IMR-90 (cell line): ENCODE measurements around the gene ACBD7. TPM values are rescaled to one million over a fixed set of nuclear protein-coding genes. Genes with fewer than 3 reads are reported as not detected.

Source experiments
- ATAC-seq: fragments of 200-7000 bp; cut with Tn5 transposase; 2 replicates; pipeline ENCODE4 v1.9.1; 2020; ENCODE audit warnings: low read depth, mild to moderate bottlenecking, moderate library complexity
- BruUV-seq: library from RNA; stranded (reverse); fragments of 400-500 nt; replicated peaks from 2 replicates; lab custom pipeline; 2021; lab: Mats Ljungman, UMichigan
- CTCF ChIA-PET: fragments of 300-600 bp; formaldehyde crosslinking; extraction: SDS; loops from one replicate; lab custom pipeline; 2021; ENCODE audit warnings: antibody characterized with exemption; lab: Yijun Ruan, JAX
- POLR2A ChIA-PET: fragments of 300-600 bp; sonication (Branson Sonifier 250); formaldehyde crosslinking; loops from one replicate; lab custom pipeline; 2022; ENCODE audit warnings: antibody characterized with exemption; ENCODE audit not compliant: unreplicated experiment; lab: Charles Lee
- DNase-seq: peaks from one replicate; pipeline ENCODE4 v3.0.0; 2013
- H2AFZ ChIP-seq: replicated peaks from 2 replicates; pipeline ENCODE3; 2013; ENCODE audit warnings: low read length, mild to moderate bottlenecking; ENCODE audit not compliant: poor library complexity
- H2AK5ac ChIP-seq: 2 replicates; pipeline ENCODE4 v1.6.1; 2013; ENCODE audit warnings: low read depth, low read length, inconsistent platforms
- H2AK9ac ChIP-seq: replicated peaks from 2 replicates; pipeline ENCODE3; 2013; ENCODE audit warnings: mild to moderate bottlenecking, low read depth, low read length, moderate library complexity; ENCODE audit not compliant: poor library complexity
- H2BK120ac ChIP-seq: 2 replicates; pipeline ENCODE4 v1.6.1; 2013; ENCODE audit warnings: low read depth, low read length, inconsistent platforms
- H2BK15ac ChIP-seq: 3 replicates; pipeline ENCODE4 v1.6.1; 2013; ENCODE audit warnings: low read depth, low read length, inconsistent platforms
- H2BK20ac ChIP-seq: 2 replicates; pipeline ENCODE4 v1.6.1; 2013; ENCODE audit warnings: low read depth, mild to moderate bottlenecking, inconsistent platforms, low read length, moderate library complexity
- H2BK5ac ChIP-seq: 2 replicates; pipeline ENCODE4 v1.6.1; 2013; ENCODE audit warnings: mild to moderate bottlenecking, low read depth, low read length, inconsistent platforms; ENCODE audit not compliant: poor library complexity, severe bottlenecking
- H3K14ac ChIP-seq: replicated peaks from 2 replicates; pipeline ENCODE4 v1.6.1; 2013; ENCODE audit warnings: low read depth, low read length, inconsistent platforms
- H3K18ac ChIP-seq: 2 replicates; pipeline ENCODE4 v1.6.1; 2013; ENCODE audit warnings: low read depth, low read length, control low read depth
- H3K23ac ChIP-seq: 2 replicates; pipeline ENCODE4 v1.6.1; 2013; ENCODE audit warnings: low read depth, low read length, inconsistent platforms
- H3K27ac ChIP-seq: 2 replicates; pipeline ENCODE4 v1.5.1; 2013; ENCODE audit warnings: mild to moderate bottlenecking, control low read depth, low read length; ENCODE audit not compliant: insufficient read depth
- H3K27me3 ChIP-seq: 2 replicates; pipeline ENCODE4 v1.6.1; 2013; ENCODE audit warnings: low read length; ENCODE audit not compliant: control insufficient read depth, insufficient read depth
- H3K36me3 ChIP-seq: 2 replicates; pipeline ENCODE4 v1.6.1; 2013; ENCODE audit warnings: low read length, mixed read lengths; ENCODE audit not compliant: control insufficient read depth, insufficient read depth
- H3K4ac ChIP-seq: 2 replicates; pipeline ENCODE4 v1.6.1; 2013; ENCODE audit warnings: low read depth, low read length, inconsistent platforms
- H3K4me1 ChIP-seq: 2 replicates; pipeline ENCODE4 v1.6.1; 2013; ENCODE audit warnings: low read length, mixed read lengths; ENCODE audit not compliant: control insufficient read depth, insufficient read depth
- H3K4me2 ChIP-seq: 2 replicates; pipeline ENCODE4 v1.6.1; 2013; ENCODE audit warnings: low read depth, mild to moderate bottlenecking, control low read depth, low read length, moderate library complexity
- H3K4me3 ChIP-seq: 2 replicates; pipeline ENCODE4 v1.5.1; 2013; ENCODE audit warnings: low read depth, mild to moderate bottlenecking, control low read depth, low read length, moderate library complexity; ENCODE audit not compliant: insufficient read depth
- H3K56ac ChIP-seq: 2 replicates; pipeline ENCODE4 v1.6.1; 2013; ENCODE audit warnings: low read length, inconsistent platforms; ENCODE audit not compliant: insufficient read depth; ENCODE audit errors: extremely low read depth
- H3K79me1 ChIP-seq, 2 experiments: 2 replicates each; pipeline ENCODE4 v1.6.1; 2013; ENCODE audit warnings: low read length in 2 of 2, inconsistent platforms in 1 of 2, low read depth in 1 of 2
- H3K9ac ChIP-seq: 2 replicates; pipeline ENCODE4 v1.6.1; 2013; ENCODE audit warnings: low read depth, low read length, control low read depth
- H3K9me1 ChIP-seq: 2 replicates; pipeline ENCODE4 v1.6.1; 2013; ENCODE audit warnings: low read length, inconsistent platforms; ENCODE audit not compliant: insufficient read depth
- H3K9me3 ChIP-seq: 2 replicates; pipeline ENCODE4 v1.6.1; 2013; ENCODE audit warnings: low read length; ENCODE audit not compliant: control insufficient read depth, insufficient read depth
- H4K20me1 ChIP-seq: 2 replicates; pipeline ENCODE4 v1.6.1; 2013; ENCODE audit warnings: low read length, inconsistent platforms; ENCODE audit not compliant: insufficient read depth
- H4K5ac ChIP-seq: 2 replicates; pipeline ENCODE4 v1.6.1; 2013; ENCODE audit warnings: mild to moderate bottlenecking, low read depth, low read length, control low read depth
- H4K8ac ChIP-seq, 2 experiments: 2 replicates each; pipeline ENCODE4 v1.6.1; 2013; ENCODE audit warnings: low read depth in 2 of 2, low read length in 2 of 2, control low read depth in 1 of 2, inconsistent platforms in 1 of 2
- H4K91ac ChIP-seq: 2 replicates; pipeline ENCODE4 v1.6.1; 2013; ENCODE audit warnings: low read depth, low read length, inconsistent platforms; ENCODE audit not compliant: insufficient read depth
- BHLHE40 ChIP-seq: fragments of 150-350 bp; IDR thresholded peaks from 2 replicates; pipeline ENCODE4 v1.6.1; 2016; ENCODE audit warnings: mild to moderate bottlenecking, low read depth, low read length
- CEBPB ChIP-seq: IDR thresholded peaks from 2 replicates; pipeline ENCODE4 v1.6.1; 2012; ENCODE audit warnings: low read depth, low read length, improper control_type of control experiment
- CHD1 ChIP-seq: IDR thresholded peaks from 2 replicates; pipeline ENCODE4 v1.6.1; 2012; ENCODE audit warnings: low read depth, low read length, improper control_type of control experiment
- FOS ChIP-seq: fragments of 150-350 bp; IDR thresholded peaks from 2 replicates; pipeline ENCODE4 v1.6.1; 2016; ENCODE audit warnings: low read depth, low read length
- MAZ ChIP-seq: IDR thresholded peaks from 2 replicates; pipeline ENCODE4 v1.6.1; 2012; ENCODE audit warnings: low read depth, mild to moderate bottlenecking, low read length, improper control_type of control experiment, moderate library complexity, borderline replicate concordance
- MXI1 ChIP-seq: IDR thresholded peaks from 2 replicates; pipeline ENCODE4 v1.6.1; 2012; ENCODE audit warnings: low read depth, mild to moderate bottlenecking, low read length, moderate library complexity, borderline replicate concordance
- NFE2L2 ChIP-seq: fragments of 150-350 bp; IDR thresholded peaks from 2 replicates; pipeline ENCODE4 v1.6.1; 2016; ENCODE audit warnings: low read depth, mild to moderate bottlenecking, low read length
- POLR2A ChIP-seq: IDR thresholded peaks from 2 replicates; pipeline ENCODE4 v1.6.1; 2012; ENCODE audit warnings: mild to moderate bottlenecking, low read depth, low read length
- RAD21 ChIP-seq: IDR thresholded peaks from 2 replicates; pipeline ENCODE4 v1.6.1; 2012; ENCODE audit warnings: low read length, improper control_type of control experiment
- RCOR1 ChIP-seq: IDR thresholded peaks from 2 replicates; pipeline ENCODE4 v1.6.1; 2012; ENCODE audit warnings: mild to moderate bottlenecking, low read length, improper control_type of control experiment; ENCODE audit not compliant: insufficient replicate concordance
- SMC3 ChIP-seq: fragments of 150-350 bp; IDR thresholded peaks from 2 replicates; pipeline ENCODE4 v1.6.1; 2016; ENCODE audit warnings: low read depth, mild to moderate bottlenecking, antibody characterized with exemption, low read length, moderate library complexity
- WGBS, 2 experiments: methylation state at CpG; one replicate each; pipeline versions ENCODE4 v1.1.5 to v1.1.7; 2013; ENCODE audit warnings: missing lambda C conversion rate in 2 of 2; ENCODE audit not compliant: insufficient read length in 1 of 2; ENCODE audit errors: extremely low coverage in 2 of 2; 5-methylcytosine and 5-hydroxymethylcytosine counted together
- dilution Hi-C: fragments of 300-500 bp; cut with HindIII; formaldehyde crosslinking; loops from one replicate; pipeline ENCODE4 v1.14.3; 2018; ENCODE audit warnings: low sequenced_read_pairs; ENCODE audit not compliant: unreplicated experiment
- in situ Hi-C: fragments of 300-500 bp; cut with MboI; formaldehyde crosslinking; loops from 3 replicates; pipeline ENCODE4 v1.14.3; 2019; ENCODE audit warnings: low sequenced_read_pairs, inconsistent platforms, mixed read lengths
- intact Hi-C: fragments of 100-400 bp; cut with micrococcal nuclease; formaldehyde crosslinking; loops from 2 replicates; pipeline ENCODE4 v1.10.0; 2022
- polyA plus RNA-seq, 3 experiments: library from polyadenylated mRNA; depleted of rRNA; stranded (reverse); fragments of >200 nt; gene quantifications; 2 replicates each; pipeline ENCODE4 v1.2.3, GENCODE V29; 2012; ENCODE audit warnings: low replicate concordance in 1 of 3
- total RNA-seq: library from RNA; depleted of rRNA; stranded (reverse); fragments of >200 nt; gene quantifications from 2 replicates; pipeline ENCODE4 v1.2.3, GENCODE V29; 2012
- TF ChIP-seq, protein P1 (sequence below): conservative IDR thresholded peaks from 2 replicates; pipeline ENCODE4 v1.5.1; 2012; ENCODE audit warnings: mild to moderate bottlenecking, low read depth, low read length, improper control_type of control experiment
- TF ChIP-seq, protein P2 (sequence below): fragments of 150-350 bp; IDR thresholded peaks from 2 replicates; pipeline ENCODE4 v1.6.1; 2016; ENCODE audit warnings: low read depth, mild to moderate bottlenecking, low read length, moderate library complexity, borderline replicate concordance

Gene ACBD7
- total and polyA plus RNA-seq, 2 of the 4 experiments (the other 2 are of a cell fraction): 0.29 to 0.54 TPM

DNA sequence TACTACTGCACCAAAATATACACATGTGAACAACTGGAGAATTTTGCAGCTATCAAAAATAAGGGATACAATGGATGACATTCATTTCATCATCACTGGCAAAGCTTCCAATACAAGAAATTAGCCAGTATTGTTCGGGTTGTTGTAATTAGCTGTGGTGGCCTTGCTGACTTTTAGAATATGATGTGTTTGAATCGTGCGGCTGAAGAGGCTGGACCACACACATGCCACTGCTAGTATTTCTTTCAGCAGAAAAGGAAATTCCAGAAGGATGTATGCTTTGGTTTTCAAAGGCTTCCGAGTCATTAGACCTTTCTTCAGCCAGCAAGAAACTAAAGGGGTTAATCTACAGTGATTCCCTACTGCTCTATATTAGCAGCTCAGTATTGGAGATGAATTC is 25.2 kb upstream of the ACBD7 start:
- H4K20me1 ChIP-seq: no peaks in the 10 kb centered on the region
- TF ChIP-seq RAD21 (no peak), CEBPB (no peak), MXI1 (no peak), CHD1 (no peak), NFE2L2 (no peak), POLR2A (no peak), MAZ (no peak), BHLHE40 (no peak), FOS (no peak), SMC3 (no peak), RCOR1 (no peak)
- TF ChIP-seq, protein P1, sequence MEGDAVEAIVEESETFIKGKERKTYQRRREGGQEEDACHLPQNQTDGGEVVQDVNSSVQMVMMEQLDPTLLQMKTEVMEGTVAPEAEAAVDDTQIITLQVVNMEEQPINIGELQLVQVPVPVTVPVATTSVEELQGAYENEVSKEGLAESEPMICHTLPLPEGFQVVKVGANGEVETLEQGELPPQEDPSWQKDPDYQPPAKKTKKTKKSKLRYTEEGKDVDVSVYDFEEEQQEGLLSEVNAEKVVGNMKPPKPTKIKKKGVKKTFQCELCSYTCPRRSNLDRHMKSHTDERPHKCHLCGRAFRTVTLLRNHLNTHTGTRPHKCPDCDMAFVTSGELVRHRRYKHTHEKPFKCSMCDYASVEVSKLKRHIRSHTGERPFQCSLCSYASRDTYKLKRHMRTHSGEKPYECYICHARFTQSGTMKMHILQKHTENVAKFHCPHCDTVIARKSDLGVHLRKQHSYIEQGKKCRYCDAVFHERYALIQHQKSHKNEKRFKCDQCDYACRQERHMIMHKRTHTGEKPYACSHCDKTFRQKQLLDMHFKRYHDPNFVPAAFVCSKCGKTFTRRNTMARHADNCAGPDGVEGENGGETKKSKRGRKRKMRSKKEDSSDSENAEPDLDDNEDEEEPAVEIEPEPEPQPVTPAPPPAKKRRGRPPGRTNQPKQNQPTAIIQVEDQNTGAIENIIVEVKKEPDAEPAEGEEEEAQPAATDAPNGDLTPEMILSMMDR: no peak
- TF ChIP-seq, protein P2, sequence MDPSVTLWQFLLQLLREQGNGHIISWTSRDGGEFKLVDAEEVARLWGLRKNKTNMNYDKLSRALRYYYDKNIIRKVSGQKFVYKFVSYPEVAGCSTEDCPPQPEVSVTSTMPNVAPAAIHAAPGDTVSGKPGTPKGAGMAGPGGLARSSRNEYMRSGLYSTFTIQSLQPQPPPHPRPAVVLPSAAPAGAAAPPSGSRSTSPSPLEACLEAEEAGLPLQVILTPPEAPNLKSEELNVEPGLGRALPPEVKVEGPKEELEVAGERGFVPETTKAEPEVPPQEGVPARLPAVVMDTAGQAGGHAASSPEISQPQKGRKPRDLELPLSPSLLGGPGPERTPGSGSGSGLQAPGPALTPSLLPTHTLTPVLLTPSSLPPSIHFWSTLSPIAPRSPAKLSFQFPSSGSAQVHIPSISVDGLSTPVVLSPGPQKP: no peak
- ATAC-seq: peak; percentile 48; the same call in 1 of the 2 replicates
- no peak overlapping the region for H3K18ac ChIP-seq
- no peak overlapping the region for H2AK9ac ChIP-seq
- H2AK5ac ChIP-seq: no peak overlapping the region
- no peak overlapping the region for H4K5ac ChIP-seq
- H4K8ac ChIP-seq: no peak overlapping the region
- BruUV-seq: no TSS peak
- H3K4me3 ChIP-seq: no peak overlapping the region
- WGBS, 2 experiments: no CpG with 5 or more reads among the region's 4 CpGs
- H3K23ac ChIP-seq: no peak overlapping the region
- ChIA-PET CTCF (no interaction called here), POLR2A (no interaction called here)
- no peak overlapping the region for H2BK15ac ChIP-seq
- no peak overlapping the region for H2AFZ ChIP-seq
- H3K56ac ChIP-seq: no peak overlapping the region
- peaks cover 11% of the 10 kb centered on the region for H3K36me3 ChIP-seq
- no peak overlapping the region for H3K14ac ChIP-seq
- no peak overlapping the region for H3K4ac ChIP-seq
- no peak overlapping the region for H2BK120ac ChIP-seq
- H3K9me3 ChIP-seq: no peaks in the 10 kb centered on the region
- no peak overlapping the region for H3K9ac ChIP-seq
- H2BK5ac ChIP-seq: no peak overlapping the region
- no peaks in the 10 kb centered on the region for H3K4me1 ChIP-seq
- H3K4me2 ChIP-seq: no peak overlapping the region
- intact Hi-C loops (no loop called here), dilution Hi-C loops (no loop called here), in situ Hi-C loops (no loop called here)
- H3K9me1 ChIP-seq: peaks cover 6% of the 10 kb centered on the region
- no peak overlapping the region for H2BK20ac ChIP-seq
- peaks cover 6 to 10% of the 10 kb centered on the region in 2 experiments; a peak in 3 of 4 replicates for H3K79me1 ChIP-seq
- no peak overlapping the region for H4K91ac ChIP-seq
- H3K27me3 ChIP-seq: no peaks in the 10 kb centered on the region
- no peak overlapping the region for H3K27ac ChIP-seq
- DNase-seq: peak; percentile 47
